A673 (cell line): ENCODE measurements around the gene ADAMTSL3.

Source experiments
- CTCF ChIP-seq: fragments of 300-800, 200-600 bp; sonication (generic); conservative IDR thresholded peaks from 2 replicates; pipeline ENCODE4 v1.5.1; 2017; ENCODE audit warnings: low read depth, mild to moderate bottlenecking, antibody characterized with exemption, low read length, moderate library complexity, mixed read lengths
- EZH2 ChIP-seq: fragments of 200-600 bp; sonication (generic); IDR thresholded peaks from 2 replicates; pipeline ENCODE4 v1.6.1; 2017; ENCODE audit warnings: borderline replicate concordance, low read depth, mild to moderate bottlenecking, mixed read lengths, antibody characterized with exemption, low read length; ENCODE audit not compliant: poor library complexity, severe bottlenecking

GRCh38 chr15:83845230-83845629 is 191.3 kb downstream of the ADAMTSL3 start:
- no peak for TF ChIP-seq CTCF
- TF ChIP-seq EZH2: no peak
